Transverse colon (tissue), 4 donors: Measurements from ENCODE around the gene ZG16.

Source experiments
- CTCF ChIP-seq, 5 experiments: fragments of 200-600 bp in 3 of 5; fragments of 450-650 bp in 2 of 5; sonication (generic) in 3 of 5; IDR thresholded peaks; 1 replicate in 2 of 5; 2 replicates in 3 of 5; pipeline ENCODE4 v1.5.1; 2016 to 2017; ENCODE audit warnings: antibody characterized with exemption in 5 of 5, inconsistent platforms in 3 of 5, mild to moderate bottlenecking in 2 of 5, moderate library complexity in 1 of 5
- POLR2AphosphoS5 ChIP-seq, 3 donors: sonication (generic); formaldehyde crosslinking; IDR thresholded peaks; one replicate each; pipeline ENCODE4 v1.6.1; 2016; ENCODE audit warnings: antibody characterized with exemption in 3 of 3

GRCh38 chr16:29747947-29748759, 29.9 kb upstream of the ZG16 start:
- TF ChIP-seq CTCF (IDR thresholded peaks at IDR 0.05) (no peak), POLR2AphosphoS5 (IDR thresholded peaks at IDR 0.05) (no peak)
